ENCODE data around the gene CDH4. TPM values are rescaled to one million over a fixed set of nuclear protein-coding genes. Genes with fewer than 3 reads are reported as not detected.

The CDH4 gene
- total RNA-seq, 1 experiment from 2014 or later: 5.3 TPM

- no peak for DNase-seq (ENCODE audit: low spot score)
- Mint-ChIP-seq H3K36me3 (peaks cover 2% of the 10 kb centered on the region; the same call in 1 of the 2 replicates), H3K27ac (no peak overlapping the region), H3K4me1 (peaks cover 40% of the 10 kb centered on the region), H3K9me3 (no peaks in the 10 kb centered on the region), H3K27me3 (ENCODE audit: low read depth) (peaks cover 6% of the 10 kb centered on the region), H3K4me3 (no peak overlapping the region)
- TF ChIP-seq GRHL2 (CRISPR knock-in tag; IDR thresholded peaks at IDR 0.05; ENCODE audit: insufficient replicate concordance, severe bottlenecking): no peak
- TF ChIP-seq NFE2L1 (CRISPR knock-in tag; IDR thresholded peaks at IDR 0.05): 0 out of 2 replicates have a peak, but pooled peaks have one; percentile 12
- TF ChIP-seq PRDM15 (CRISPR knock-in tag; IDR thresholded peaks at IDR 0.05): no peak
- no peak for ATAC-seq
- ChIA-PET POLR2A (no interaction called here), CTCF (no interaction called here)
These were observed 191.5 kb downstream of the CDH4 start for GRCh38 chr20:61443443-61444126.

- ChIA-PET POLR2A (no interaction called here), CTCF (no interaction called here)
- DNase-seq (ENCODE audit: low spot score): no peak
- Mint-ChIP-seq H3K4me3 (no peak overlapping the region), H3K9me3 (no peaks in the 10 kb centered on the region), H3K36me3 (peaks cover 2% of the 10 kb centered on the region; the same call in 1 of the 2 replicates), H3K27ac (no peak overlapping the region), H3K4me1 (peaks cover 41% of the 10 kb centered on the region), H3K27me3 (ENCODE audit: low read depth) (peaks cover 6% of the 10 kb centered on the region)
- ATAC-seq: no peak
- TF ChIP-seq ZSCAN18 (CRISPR knock-in tag; IDR thresholded peaks at IDR 0.05) (no peak), ESRRA (CRISPR knock-in tag; IDR thresholded peaks at IDR 0.05; ENCODE audit: borderline replicate concordance) (no peak), ATF6 (CRISPR knock-in tag; IDR thresholded peaks at IDR 0.05) (no peak), ERG (CRISPR knock-in tag; IDR thresholded peaks at IDR 0.05) (no peak), ZNF396 (CRISPR knock-in tag; IDR thresholded peaks at IDR 0.05; ENCODE audit: borderline replicate concordance) (no peak), TEAD1 (CRISPR knock-in tag; IDR thresholded peaks at IDR 0.05) (no peak), E2F4 (CRISPR knock-in tag; IDR thresholded peaks at IDR 0.05; ENCODE audit: borderline replicate concordance, low read depth) (no peak), ETV6 (CRISPR knock-in tag; IDR thresholded peaks at IDR 0.05) (no peak), NR2C2 (CRISPR knock-in tag; IDR thresholded peaks at IDR 0.05) (no peak), MYBL2 (CRISPR knock-in tag; IDR thresholded peaks at IDR 0.05) (no peak), KAT7 (CRISPR knock-in tag; IDR thresholded peaks at IDR 0.05; ENCODE audit: borderline replicate concordance) (no peak), ZNF121 (CRISPR knock-in tag; IDR thresholded peaks at IDR 0.05) (no peak), ZBTB43 (CRISPR knock-in tag; IDR thresholded peaks at IDR 0.05) (no peak), GTF2I (CRISPR knock-in tag; conservative IDR thresholded peaks at IDR 0.05) (no peak), NFE2L1 (CRISPR knock-in tag; IDR thresholded peaks at IDR 0.05) (no peak), SP1 (CRISPR knock-in tag; conservative IDR thresholded peaks at IDR 0.05) (no peak), ATF3 (CRISPR knock-in tag; conservative IDR thresholded peaks at IDR 0.05) (no peak), MAX (CRISPR knock-in tag; IDR thresholded peaks at IDR 0.05) (no peak), ELF4 (CRISPR knock-in tag; IDR thresholded peaks at IDR 0.05; ENCODE audit: low read depth) (no peak)
These were observed 192.6 kb downstream of the CDH4 start for GRCh38 chr20:61444637-61445036.
